PC-3 (cell line): ENCODE results near the gene RASL12.

ENCODE experiments used
- EZH2 ChIP-seq: fragments of 300-600 bp; sonication (generic); IDR thresholded peaks from one replicate; pipeline ENCODE4 v1.6.1; 2017; ENCODE audit warnings: antibody characterized with exemption, mild to moderate bottlenecking, low read length; ENCODE audit not compliant: unreplicated experiment
- EZH2phosphoT487 ChIP-seq: fragments of 300-600 bp; sonication (generic); IDR thresholded peaks from 2 replicates; pipeline ENCODE4 v1.6.1; 2018; ENCODE audit warnings: mild to moderate bottlenecking, antibody characterized with exemption, low read length, borderline replicate concordance
- TF ChIP-seq, protein P1 (sequence below): fragments of 300-600 bp; sonication (generic); conservative IDR thresholded peaks from 2 replicates; pipeline ENCODE4 v1.5.1; 2017; ENCODE audit warnings: antibody characterized with exemption, low read depth, mild to moderate bottlenecking, low read length

DNA sequence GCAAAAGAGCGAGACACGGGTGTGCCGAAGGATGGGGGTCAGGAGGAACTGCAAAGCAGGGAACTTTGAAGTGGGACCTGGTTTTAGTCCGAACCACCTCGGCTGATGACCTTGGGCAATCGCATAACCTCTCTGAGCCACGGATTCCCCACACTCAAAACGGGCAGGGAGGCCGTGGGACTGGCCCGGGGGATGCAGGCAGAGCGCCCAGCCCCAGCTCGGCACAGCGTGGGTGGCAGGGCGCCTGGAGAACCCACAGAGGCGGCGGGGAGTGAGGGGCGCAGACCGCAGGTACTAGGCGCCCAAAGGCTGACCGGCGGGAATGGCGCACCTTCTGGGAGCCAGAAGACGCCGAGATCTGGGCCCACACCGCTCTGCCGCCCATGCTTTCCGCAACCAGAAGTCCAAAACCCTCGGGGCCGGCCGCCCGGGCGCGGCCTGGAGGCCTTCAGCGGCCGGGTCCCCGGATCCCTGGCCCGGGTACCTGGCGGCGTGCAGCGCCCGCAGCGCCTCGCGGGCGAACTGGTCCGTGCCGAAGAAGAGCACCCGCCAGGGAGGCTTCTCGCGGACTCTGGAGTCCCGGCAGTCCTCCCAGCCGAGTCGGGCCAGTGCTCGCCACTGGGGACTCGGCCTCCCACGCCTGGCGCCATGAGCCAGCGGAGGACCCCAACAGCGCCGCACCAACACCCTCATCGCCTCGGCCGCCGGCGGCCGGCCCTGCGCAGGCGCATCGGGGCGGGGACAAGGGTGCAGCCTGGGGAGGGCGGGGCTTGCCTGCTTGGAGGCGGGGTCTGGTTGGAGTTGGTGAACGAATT lies 38.7 kb downstream of the RASL12 start, which contains the start of gene MTFMT:
- TF ChIP-seq EZH2 (no peak), EZH2phosphoT487 (no peak)
- TF ChIP-seq, protein P1, sequence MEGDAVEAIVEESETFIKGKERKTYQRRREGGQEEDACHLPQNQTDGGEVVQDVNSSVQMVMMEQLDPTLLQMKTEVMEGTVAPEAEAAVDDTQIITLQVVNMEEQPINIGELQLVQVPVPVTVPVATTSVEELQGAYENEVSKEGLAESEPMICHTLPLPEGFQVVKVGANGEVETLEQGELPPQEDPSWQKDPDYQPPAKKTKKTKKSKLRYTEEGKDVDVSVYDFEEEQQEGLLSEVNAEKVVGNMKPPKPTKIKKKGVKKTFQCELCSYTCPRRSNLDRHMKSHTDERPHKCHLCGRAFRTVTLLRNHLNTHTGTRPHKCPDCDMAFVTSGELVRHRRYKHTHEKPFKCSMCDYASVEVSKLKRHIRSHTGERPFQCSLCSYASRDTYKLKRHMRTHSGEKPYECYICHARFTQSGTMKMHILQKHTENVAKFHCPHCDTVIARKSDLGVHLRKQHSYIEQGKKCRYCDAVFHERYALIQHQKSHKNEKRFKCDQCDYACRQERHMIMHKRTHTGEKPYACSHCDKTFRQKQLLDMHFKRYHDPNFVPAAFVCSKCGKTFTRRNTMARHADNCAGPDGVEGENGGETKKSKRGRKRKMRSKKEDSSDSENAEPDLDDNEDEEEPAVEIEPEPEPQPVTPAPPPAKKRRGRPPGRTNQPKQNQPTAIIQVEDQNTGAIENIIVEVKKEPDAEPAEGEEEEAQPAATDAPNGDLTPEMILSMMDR, result no peak
